ENCODE data around the gene XRCC4. TPM values are rescaled to one million over a fixed set of nuclear protein-coding genes. Genes with fewer than 3 reads are reported as not detected.

Gene XRCC4
- 10 to 100 TPM; 12.3 to 13.4 TPM for total RNA-seq

GRCh38 chr5:83076742-83077661 lies at the start of gene XRCC4, which contains the start of gene TMEM167A:
XRCC4 (plus strand) TSS chr5:83077547; CDS start chr5:83104920, 27,373 bp downstream.
TMEM167A (minus strand) TSS chr5:83077394; CDS start chr5:83077323, 71 bp downstream.
- ATAC-seq (replicated peaks in 1 of 2) (peak; percentile 100), DNase-seq (peak; percentile 93 to 96)
- Mint-ChIP-seq H3K4me3 (peak within 1 kb of the TSS; percentile 96 to 97), H3K4me1 (ENCODE audit: low read depth) (peaks cover 56% of the 10 kb centered on the region), H3K27me3 (ENCODE audit: low read depth) (no peaks in the 10 kb centered on the region), H3K36me3 (ENCODE audit: insufficient read depth in 2 of 2) (peaks cover 10 to 11% of the 10 kb centered on the region in 2 donors), H3K27ac (peak within 1 kb of the TSS; percentile 98), H3K9me3 (no peaks in the 10 kb centered on the region)

- H3K27me3 Mint-ChIP-seq (ENCODE audit: low read depth): no peaks in the 10 kb centered on the region
Measured at GRCh38 chr5:83029912-83030311, 47.4 kb upstream of the XRCC4 start.

GRCh38 chr5:83031381-83031780 lies 46.0 kb upstream of the XRCC4 start:
- Mint-ChIP-seq H3K4me1 (ENCODE audit: low read depth) (no peaks in the 10 kb centered on the region), H3K27ac (no peak overlapping the region), H3K27me3 (ENCODE audit: low read depth) (no peaks in the 10 kb centered on the region), H3K36me3 (ENCODE audit: insufficient read depth in 2 of 2) (no peaks in the 10 kb centered on the region), H3K4me3 (no peak overlapping the region), H3K9me3 (no peaks in the 10 kb centered on the region)
- no peak for ATAC-seq (replicated peaks in 1 of 2)
- DNase-seq: no peak

More at GRCh38 chr5:83029912-83030311, 47.4 kb upstream of the XRCC4 start:
- no peak for ATAC-seq (replicated peaks in 1 of 2)
- H3K36me3 Mint-ChIP-seq (ENCODE audit: insufficient read depth in 2 of 2): no peaks in the 10 kb centered on the region
- no peaks in the 10 kb centered on the region for H3K9me3 Mint-ChIP-seq
- no peak for DNase-seq
- H3K4me3 Mint-ChIP-seq: no peak overlapping the region
- H3K4me1 Mint-ChIP-seq (ENCODE audit: low read depth): no peaks in the 10 kb centered on the region
- peak overlapping the region; percentile 40 for H3K27ac Mint-ChIP-seq

- H3K27ac Mint-ChIP-seq: no peak overlapping the region
- ATAC-seq (replicated peaks in 1 of 2) (no peak), DNase-seq (no peak)
- H3K9me3 Mint-ChIP-seq: no peaks in the 10 kb centered on the region
- H3K27me3 Mint-ChIP-seq (ENCODE audit: low read depth): no peaks in the 10 kb centered on the region
- no peaks in the 10 kb centered on the region for H3K36me3 Mint-ChIP-seq (ENCODE audit: insufficient read depth in 2 of 2)
- H3K4me3 Mint-ChIP-seq: no peak overlapping the region
- peaks cover 5% of the 10 kb centered on the region for H3K4me1 Mint-ChIP-seq (ENCODE audit: low read depth)
Measured at GRCh38 chr5:83034036-83034435, 43.3 kb upstream of the XRCC4 start.

GRCh38 chr5:83034528-83035207 lies 42.7 kb upstream of the XRCC4 start:
- H3K36me3 Mint-ChIP-seq (ENCODE audit: insufficient read depth in 2 of 2): no peaks in the 10 kb centered on the region
- no peak overlapping the region for H3K4me3 Mint-ChIP-seq

GRCh38 chr5:83035373-83036100 lies 41.8 kb upstream of the XRCC4 start:
- Mint-ChIP-seq H3K9me3 (no peaks in the 10 kb centered on the region), H3K4me3 (no peak overlapping the region), H3K4me1 (ENCODE audit: low read depth) (peaks cover 5% of the 10 kb centered on the region), H3K27me3 (ENCODE audit: low read depth) (no peaks in the 10 kb centered on the region), H3K27ac (no peak overlapping the region), H3K36me3 (ENCODE audit: insufficient read depth in 2 of 2) (no peaks in the 10 kb centered on the region)
- ATAC-seq (replicated peaks in 1 of 2) (no peak), DNase-seq (no peak)

More at GRCh38 chr5:83034528-83035207, 42.7 kb upstream of the XRCC4 start:
- Mint-ChIP-seq H3K9me3 (no peaks in the 10 kb centered on the region), H3K27me3 (ENCODE audit: low read depth) (no peaks in the 10 kb centered on the region), H3K27ac (no peak overlapping the region), H3K4me1 (ENCODE audit: low read depth) (peaks cover 5% of the 10 kb centered on the region)
- ATAC-seq (replicated peaks in 1 of 2) (no peak), DNase-seq (no peak)

- ATAC-seq (replicated peaks in 1 of 2): no peak
- Mint-ChIP-seq H3K36me3 (ENCODE audit: insufficient read depth in 2 of 2) (no peaks in the 10 kb centered on the region), H3K4me3 (no peak overlapping the region), H3K27me3 (ENCODE audit: low read depth) (no peaks in the 10 kb centered on the region), H3K4me1 (ENCODE audit: low read depth) (peaks cover 5% of the 10 kb centered on the region), H3K27ac (no peak overlapping the region), H3K9me3 (no peaks in the 10 kb centered on the region)
- no peak for DNase-seq
Measured at GRCh38 chr5:83036991-83037575, 40.3 kb upstream of the XRCC4 start.

GRCh38 chr5:83038924-83039323 lies 38.4 kb upstream of the XRCC4 start:
- Mint-ChIP-seq H3K36me3 (ENCODE audit: insufficient read depth in 2 of 2) (peaks cover 0 to 2% of the 10 kb centered on the region in 2 donors), H3K27me3 (ENCODE audit: low read depth) (no peaks in the 10 kb centered on the region), H3K27ac (no peak overlapping the region), H3K9me3 (no peaks in the 10 kb centered on the region), H3K4me1 (ENCODE audit: low read depth) (peaks cover 5% of the 10 kb centered on the region), H3K4me3 (no peak overlapping the region)
- no peak for DNase-seq
- ATAC-seq (replicated peaks in 1 of 2): no peak

GRCh38 chr5:83042507-83042906 lies 34.8 kb upstream of the XRCC4 start:
- ATAC-seq (replicated peaks in 1 of 2) (no peak), DNase-seq (no peak)
- H3K27me3 Mint-ChIP-seq (ENCODE audit: low read depth): no peaks in the 10 kb centered on the region
- no peaks in the 10 kb centered on the region for H3K9me3 Mint-ChIP-seq
- peaks cover 2 to 3% of the 10 kb centered on the region in 2 donors for H3K36me3 Mint-ChIP-seq (ENCODE audit: insufficient read depth in 2 of 2)
- peaks cover under 1% of the 10 kb centered on the region for H3K4me1 Mint-ChIP-seq (ENCODE audit: low read depth)
- H3K4me3 Mint-ChIP-seq: no peak overlapping the region
- no peak overlapping the region for H3K27ac Mint-ChIP-seq

GRCh38 chr5:83044926-83045325 lies 32.4 kb upstream of the XRCC4 start:
- Mint-ChIP-seq H3K36me3 (ENCODE audit: insufficient read depth in 2 of 2) (peaks cover 3 to 4% of the 10 kb centered on the region in 2 donors), H3K4me1 (ENCODE audit: low read depth) (no peaks in the 10 kb centered on the region), H3K4me3 (no peak overlapping the region), H3K27me3 (ENCODE audit: low read depth) (no peaks in the 10 kb centered on the region), H3K9me3 (no peaks in the 10 kb centered on the region), H3K27ac (no peak overlapping the region)
- ATAC-seq (replicated peaks in 1 of 2): no peak
- DNase-seq: no peak

- DNase-seq (no peak), ATAC-seq (replicated peaks in 1 of 2) (no peak)
- H3K4me3 Mint-ChIP-seq: no peak overlapping the region
- H3K36me3 Mint-ChIP-seq (ENCODE audit: insufficient read depth in 2 of 2): peaks cover 3 to 19% of the 10 kb centered on the region in 2 donors
- no peak overlapping the region for H3K27ac Mint-ChIP-seq
- H3K27me3 Mint-ChIP-seq (ENCODE audit: low read depth): no peaks in the 10 kb centered on the region
- H3K9me3 Mint-ChIP-seq: no peaks in the 10 kb centered on the region
- no peaks in the 10 kb centered on the region for H3K4me1 Mint-ChIP-seq (ENCODE audit: low read depth)
Measured at GRCh38 chr5:83048277-83048676, 29.1 kb upstream of the XRCC4 start.

GRCh38 chr5:83048811-83049210 lies 28.5 kb upstream of the XRCC4 start:
- ATAC-seq (replicated peaks in 1 of 2) (no peak), DNase-seq (no peak)
- H3K9me3 Mint-ChIP-seq: no peaks in the 10 kb centered on the region
- H3K36me3 Mint-ChIP-seq (ENCODE audit: insufficient read depth in 2 of 2): peaks cover 3 to 17% of the 10 kb centered on the region in 2 donors
- no peak overlapping the region for H3K4me3 Mint-ChIP-seq
- H3K27ac Mint-ChIP-seq: no peak overlapping the region
- no peaks in the 10 kb centered on the region for H3K4me1 Mint-ChIP-seq (ENCODE audit: low read depth)
- no peaks in the 10 kb centered on the region for H3K27me3 Mint-ChIP-seq (ENCODE audit: low read depth)

All from activated T-cell treated with anti-CD3 and anti-CD28 coated beads, Interleukin-2, amount 50 U/mL, for 72 hours (primary cell).